ENCODE measurements around the gene AMOT. TPM values are rescaled to one million over a fixed set of nuclear protein-coding genes. Genes with fewer than 3 reads are reported as not detected.
"Not testable (repeated sequence)": the region's sequence is repeated elsewhere in the genome, so short reads cannot be mapped to it uniquely, and the experiment has no call there.

AMOT gene
- total and polyA plus RNA-seq, 5 donors: 2.6 to 18.2 (median 12.8) TPM

DNA sequence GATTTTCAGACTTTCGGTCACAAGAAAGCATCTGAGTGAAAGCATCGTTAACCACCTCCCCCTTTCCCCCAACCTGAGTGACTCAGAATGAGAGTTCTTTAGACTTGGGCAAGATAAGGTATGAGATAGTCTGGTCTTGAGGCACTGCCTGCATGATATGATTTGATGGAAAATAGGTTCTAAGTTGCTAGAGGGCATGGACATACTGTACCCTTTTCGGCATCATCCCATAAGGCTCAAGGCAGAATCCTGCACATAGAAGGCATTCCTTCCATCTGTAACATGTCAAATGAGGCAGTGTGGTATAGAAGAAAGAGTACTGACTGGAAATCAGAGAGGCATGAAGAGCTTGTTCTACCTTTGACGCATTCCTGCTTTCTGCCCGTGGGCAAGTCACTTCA is 16.8 kb upstream of the AMOT start:
- no peaks in the 10 kb centered on the region for H3K27me3 ChIP-seq (ENCODE audit: control insufficient read depth, insufficient read depth)
- 84% methylated on average over 5 of the region's 5 CpGs for WGBS
- ATAC-seq: no peak
- H3K4me3 ChIP-seq (ENCODE audit: low read length): no peak overlapping the region
- H3K27ac ChIP-seq (ENCODE audit: low read length): no peak overlapping the region
- no peaks in the 10 kb centered on the region for H3K9me3 ChIP-seq (ENCODE audit: control insufficient read depth, low read length)
- intact Hi-C loops (cut with DNase I): no loop called here
- no peak for DNase-seq
- H3K4me1 ChIP-seq (ENCODE audit: control insufficient read depth, insufficient read depth, low read length): no peaks in the 10 kb centered on the region

DNA sequence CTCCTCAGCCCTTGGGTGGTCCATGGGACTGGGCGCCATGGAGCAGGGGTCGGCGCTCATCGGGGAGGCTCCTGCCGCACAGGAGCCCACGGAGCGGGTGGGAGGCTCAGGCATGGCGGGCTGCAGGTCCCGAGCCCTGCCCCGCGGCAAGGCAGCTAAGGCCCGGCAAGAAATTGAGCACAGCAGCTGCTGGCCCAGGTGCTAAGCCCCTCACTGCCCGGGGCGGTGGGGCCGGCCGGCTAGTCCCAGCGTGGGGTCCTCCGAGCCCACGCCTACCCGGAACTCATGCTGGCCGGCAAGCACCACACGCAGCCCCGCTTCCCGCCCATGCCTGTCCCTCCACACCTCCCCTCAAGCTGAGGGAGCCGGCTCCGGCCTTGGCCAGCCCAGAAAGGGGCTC is 14.3 kb upstream of the AMOT start:
- H3K4me1 ChIP-seq (ENCODE audit: control insufficient read depth, insufficient read depth, low read length); H3K27me3 ChIP-seq (ENCODE audit: control insufficient read depth, insufficient read depth); ATAC-seq; H3K27ac ChIP-seq (ENCODE audit: low read length); H3K4me3 ChIP-seq (ENCODE audit: low read length); H3K9me3 ChIP-seq (ENCODE audit: control insufficient read depth, low read length); intact Hi-C loops (cut with DNase I): not testable (repeated sequence)
- peak in 1 of 3 donors; percentile 41 for DNase-seq
- WGBS: 96% methylated on average over 26 of the region's 26 CpGs

DNA sequence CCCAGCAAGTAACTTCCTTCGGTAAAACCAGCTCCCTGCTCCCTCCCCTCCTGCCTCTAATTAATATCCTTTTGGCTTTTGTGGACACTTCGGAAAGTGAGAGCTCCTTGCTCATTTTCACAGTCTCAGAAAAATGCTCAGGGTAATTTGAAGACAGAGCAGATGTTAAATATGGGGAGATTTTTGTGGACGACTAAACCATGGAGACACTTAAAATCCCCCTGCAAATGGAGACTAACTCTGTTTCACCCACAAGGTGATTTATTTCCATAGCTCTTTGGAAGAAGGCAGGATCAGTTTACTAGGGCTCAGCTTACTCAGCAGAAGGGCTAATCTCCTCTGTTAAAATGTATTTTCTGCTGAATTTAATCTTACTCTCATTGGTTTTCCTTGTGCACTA is 12.2 kb upstream of the AMOT start:
- H3K27me3 ChIP-seq (ENCODE audit: control insufficient read depth, insufficient read depth): no peaks in the 10 kb centered on the region
- no peaks in the 10 kb centered on the region for H3K4me1 ChIP-seq (ENCODE audit: control insufficient read depth, insufficient read depth, low read length)
- no peak overlapping the region for H3K27ac ChIP-seq (ENCODE audit: low read length)
- WGBS: 70% methylated on average over 3 of the region's 3 CpGs
- no peaks in the 10 kb centered on the region for H3K9me3 ChIP-seq (ENCODE audit: control insufficient read depth, low read length)
- DNase-seq (no peak), ATAC-seq (no peak)
- intact Hi-C loops (cut with DNase I): no loop called here
- no peak overlapping the region for H3K4me3 ChIP-seq (ENCODE audit: low read length)

GRCh38 chrX:112851806-112852205 is 11.2 kb upstream of the AMOT start:
- 23% methylated on average over 4 of the region's 4 CpGs for WGBS
- DNase-seq (peak in 1 of 3 donors; percentile 49), ATAC-seq (peak; percentile 74 to 80)
- Histone ChIP-seq H3K9me3 (ENCODE audit: control insufficient read depth, low read length) (no peaks in the 10 kb centered on the region), H3K27me3 (ENCODE audit: control insufficient read depth, insufficient read depth) (no peaks in the 10 kb centered on the region), H3K27ac (ENCODE audit: low read length) (no peak overlapping the region), H3K4me1 (ENCODE audit: control insufficient read depth, insufficient read depth, low read length) (no peaks in the 10 kb centered on the region), H3K4me3 (ENCODE audit: low read length) (no peak overlapping the region)
- intact Hi-C loops (cut with DNase I): no loop called here

- Histone ChIP-seq H3K9me3 (ENCODE audit: control insufficient read depth, low read length) (no peaks in the 10 kb centered on the region), H3K27me3 (ENCODE audit: control insufficient read depth, insufficient read depth) (no peaks in the 10 kb centered on the region), H3K27ac (ENCODE audit: low read length) (no peak overlapping the region), H3K4me3 (ENCODE audit: low read length) (no peak overlapping the region), H3K4me1 (ENCODE audit: control insufficient read depth, insufficient read depth, low read length) (no peaks in the 10 kb centered on the region)
- peak in 1 of 2 donors; percentile 83 for ATAC-seq
- intact Hi-C loops (cut with DNase I): no loop called here
- DNase-seq: no peak
- 50% methylated on average over 2 of the region's 2 CpGs for WGBS
These were observed 10.6 kb upstream of the AMOT start for GRCh38 chrX:112851161-112851779.

DNA sequence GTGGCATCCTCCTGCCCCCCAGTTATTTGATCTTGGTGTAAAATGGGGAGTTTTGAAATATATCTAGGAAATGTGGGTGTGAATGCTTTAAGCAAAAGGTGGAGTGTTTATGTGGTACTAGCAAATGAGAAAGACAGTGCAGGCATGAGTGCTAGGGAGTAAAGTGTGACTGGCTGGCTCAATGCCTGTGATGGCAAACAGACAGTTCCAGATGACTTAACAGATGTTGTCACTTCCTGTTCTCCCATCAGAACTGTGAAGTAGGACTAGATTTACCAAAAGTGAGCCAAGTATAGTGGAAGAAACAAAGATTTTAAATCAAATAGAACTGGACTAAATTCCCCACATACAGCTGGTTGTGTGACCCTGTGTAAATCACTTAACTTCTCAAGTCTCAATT is 8.4 kb upstream of the AMOT start:
- peak; percentile 31 to 63 for ATAC-seq

GRCh38 chrX:112846782-112847181 is 6.2 kb upstream of the AMOT start:
- peaks cover 1% of the 10 kb centered on the region for H3K4me1 ChIP-seq (ENCODE audit: control insufficient read depth, insufficient read depth, low read length)
- no peaks in the 10 kb centered on the region for H3K9me3 ChIP-seq (ENCODE audit: control insufficient read depth, low read length)
- intact Hi-C loops (cut with DNase I): no loop called here
- no peak overlapping the region for H3K4me3 ChIP-seq (ENCODE audit: low read length)
- no peaks in the 10 kb centered on the region for H3K27me3 ChIP-seq (ENCODE audit: control insufficient read depth, insufficient read depth)
- no peak for DNase-seq
- no peak for ATAC-seq
- 42% methylated on average over 2 of the region's 2 CpGs for WGBS
- H3K27ac ChIP-seq (ENCODE audit: low read length): no peak overlapping the region

More for the DNA sequence above, 8.4 kb upstream of the AMOT start:
- Histone ChIP-seq H3K4me3 (ENCODE audit: low read length) (no peak overlapping the region), H3K27ac (ENCODE audit: low read length) (no peak overlapping the region), H3K9me3 (ENCODE audit: control insufficient read depth, low read length) (no peaks in the 10 kb centered on the region), H3K27me3 (ENCODE audit: control insufficient read depth, insufficient read depth) (no peaks in the 10 kb centered on the region), H3K4me1 (ENCODE audit: control insufficient read depth, insufficient read depth, low read length) (peaks cover 1% of the 10 kb centered on the region)
- peak in 1 of 3 donors; percentile 62 for DNase-seq
- intact Hi-C loops (cut with DNase I): no loop called here

DNA sequence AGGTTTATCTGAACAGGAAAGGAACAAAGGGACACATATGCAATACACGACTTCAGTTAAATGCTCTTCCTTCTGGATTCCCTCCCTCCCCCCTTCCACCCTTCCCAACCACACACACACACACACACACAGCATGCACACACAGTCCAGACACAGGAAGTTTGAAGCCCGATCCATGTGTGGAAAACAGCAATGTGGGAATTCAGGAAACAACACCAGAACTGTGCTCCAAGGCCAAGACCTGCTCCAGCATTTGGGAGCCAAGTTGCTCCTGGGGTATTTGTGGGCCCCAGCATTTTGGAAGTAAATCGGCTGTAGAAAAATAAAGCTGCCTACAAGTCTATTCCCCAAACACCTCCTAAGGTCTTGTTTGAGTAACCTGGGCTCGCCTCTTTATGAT is 5.6 kb upstream of the AMOT start:
- H3K27me3 ChIP-seq (ENCODE audit: control insufficient read depth, insufficient read depth): no peaks in the 10 kb centered on the region
- peaks cover 1% of the 10 kb centered on the region for H3K4me1 ChIP-seq (ENCODE audit: control insufficient read depth, insufficient read depth, low read length)
- no peak overlapping the region for H3K4me3 ChIP-seq (ENCODE audit: low read length)
- 46% methylated on average over 4 of the region's 4 CpGs for WGBS
- H3K27ac ChIP-seq (ENCODE audit: low read length): no peak overlapping the region
- intact Hi-C loops (cut with DNase I): no loop called here
- H3K9me3 ChIP-seq (ENCODE audit: control insufficient read depth, low read length): no peaks in the 10 kb centered on the region
- DNase-seq (no peak), ATAC-seq (no peak)

DNA sequence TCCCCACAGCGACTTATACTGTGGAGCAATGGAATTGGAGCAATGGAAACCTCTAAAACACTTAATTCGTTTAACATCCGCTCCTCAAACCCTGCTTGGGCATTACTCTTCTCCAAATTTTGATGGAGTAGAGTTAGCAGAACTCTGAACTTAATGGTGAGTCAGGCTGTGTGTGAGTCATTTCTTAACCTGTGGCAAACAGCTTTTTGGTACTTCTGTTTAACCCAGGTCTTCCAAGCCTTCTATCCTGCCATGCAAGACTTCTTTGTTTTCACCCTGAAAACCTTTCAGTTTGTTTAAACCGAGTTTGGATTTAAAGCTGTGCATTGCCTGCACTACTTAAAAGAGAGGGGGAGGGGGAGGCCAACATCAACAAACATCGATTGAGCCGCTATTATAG is 3.6 kb upstream of the AMOT start:
- DNase-seq (no peak), ATAC-seq (no peak)
- Histone ChIP-seq H3K4me1 (ENCODE audit: control insufficient read depth, insufficient read depth, low read length) (peaks cover 1% of the 10 kb centered on the region), H3K9me3 (ENCODE audit: control insufficient read depth, low read length) (no peaks in the 10 kb centered on the region), H3K27me3 (ENCODE audit: control insufficient read depth, insufficient read depth) (no peaks in the 10 kb centered on the region), H3K4me3 (ENCODE audit: low read length) (no peak overlapping the region), H3K27ac (ENCODE audit: low read length) (no peak overlapping the region)
- 87% methylated on average over 6 of the region's 6 CpGs for WGBS
- intact Hi-C loops (cut with DNase I): no loop called here

GRCh38 chrX:112841820-112842157 is 1.2 kb upstream of the AMOT start:
- Histone ChIP-seq H3K4me1 (ENCODE audit: control insufficient read depth, insufficient read depth, low read length) (peaks cover 1% of the 10 kb centered on the region), H3K27ac (ENCODE audit: low read length) (peak overlapping the region; percentile 75), H3K4me3 (ENCODE audit: low read length) (peak overlapping the region; percentile 67), H3K9me3 (ENCODE audit: control insufficient read depth, low read length) (no peaks in the 10 kb centered on the region), H3K27me3 (ENCODE audit: control insufficient read depth, insufficient read depth) (no peaks in the 10 kb centered on the region)
- ATAC-seq (no peak), DNase-seq (no peak)
- 33% methylated on average over 5 of the region's 5 CpGs for WGBS
- intact Hi-C loops (cut with DNase I): no loop called here

GRCh38 chrX:112841114-112841819 is 636 bp upstream of the AMOT start:
- H3K27me3 ChIP-seq (ENCODE audit: control insufficient read depth, insufficient read depth): no peaks in the 10 kb centered on the region
- WGBS: under 1% methylated on average over 45 of the region's 46 CpGs

More at GRCh38 chrX:112841114-112841819, 636 bp upstream of the AMOT start:
- ATAC-seq (peak; percentile 99), DNase-seq (peak; percentile 86 to 93 (median 92))
- peak overlapping the region; percentile 75 for H3K27ac ChIP-seq (ENCODE audit: low read length)
- no peaks in the 10 kb centered on the region for H3K9me3 ChIP-seq (ENCODE audit: control insufficient read depth, low read length)
- H3K4me3 ChIP-seq (ENCODE audit: low read length): peak overlapping the region; percentile 67
- intact Hi-C loops (cut with DNase I): no loop called here
- H3K4me1 ChIP-seq (ENCODE audit: control insufficient read depth, insufficient read depth, low read length): peaks cover 1% of the 10 kb centered on the region
